ENCODE results near the gene CCL22.

CCL22 gene

GRCh38 chr16:57355898-57356414, 2.6 kb upstream of the CCL22 start:
- H3K36me3 ChIP-seq (replicated peaks) = no peaks in the 10 kb centered on the region
- in situ Hi-C loops (cut with MboI; ENCODE audit: low sequenced_read_pairs) = no loop called here
- no peak for DNase-seq (ENCODE audit: low spot score in 2 of 2)

DNA sequence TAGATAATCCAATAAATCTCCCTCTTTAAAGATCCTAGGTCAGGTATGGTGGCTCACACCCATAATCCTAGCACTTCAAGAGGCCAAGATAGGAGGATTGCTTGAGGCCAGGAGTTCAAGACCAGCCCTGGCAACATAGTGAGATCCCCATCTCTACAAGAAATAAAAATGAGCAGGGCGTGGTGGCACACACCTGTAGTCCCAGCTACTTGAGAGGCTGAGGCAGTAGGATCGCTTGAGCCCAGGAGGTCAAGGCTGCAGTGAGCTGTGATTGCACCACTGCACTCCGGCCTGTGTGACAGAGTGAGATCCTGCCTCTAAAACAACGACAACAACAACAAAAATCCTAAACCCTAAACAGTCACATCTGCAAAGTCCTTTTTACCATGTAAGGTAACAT, 2.0 kb upstream of the CCL22 start:
- Histone ChIP-seq H3K36me3 (replicated peaks) (no peaks in the 10 kb centered on the region), H3K4me1 (no peaks in the 10 kb centered on the region), H3K4me3 (no peak overlapping the region), H3K9me3 (no peaks in the 10 kb centered on the region), H3K27me3 (ENCODE audit: low read depth) (no peaks in the 10 kb centered on the region)
- in situ Hi-C loops (cut with MboI; ENCODE audit: low sequenced_read_pairs) = no loop called here
- DNase-seq (ENCODE audit: low spot score in 2 of 2) = no peak

More at GRCh38 chr16:57355898-57356414, 2.6 kb upstream of the CCL22 start:
- Histone ChIP-seq H3K9me3 (no peaks in the 10 kb centered on the region), H3K27me3 (ENCODE audit: low read depth) (no peaks in the 10 kb centered on the region), H3K4me1 (no peaks in the 10 kb centered on the region), H3K4me3 (no peak overlapping the region)

DNA sequence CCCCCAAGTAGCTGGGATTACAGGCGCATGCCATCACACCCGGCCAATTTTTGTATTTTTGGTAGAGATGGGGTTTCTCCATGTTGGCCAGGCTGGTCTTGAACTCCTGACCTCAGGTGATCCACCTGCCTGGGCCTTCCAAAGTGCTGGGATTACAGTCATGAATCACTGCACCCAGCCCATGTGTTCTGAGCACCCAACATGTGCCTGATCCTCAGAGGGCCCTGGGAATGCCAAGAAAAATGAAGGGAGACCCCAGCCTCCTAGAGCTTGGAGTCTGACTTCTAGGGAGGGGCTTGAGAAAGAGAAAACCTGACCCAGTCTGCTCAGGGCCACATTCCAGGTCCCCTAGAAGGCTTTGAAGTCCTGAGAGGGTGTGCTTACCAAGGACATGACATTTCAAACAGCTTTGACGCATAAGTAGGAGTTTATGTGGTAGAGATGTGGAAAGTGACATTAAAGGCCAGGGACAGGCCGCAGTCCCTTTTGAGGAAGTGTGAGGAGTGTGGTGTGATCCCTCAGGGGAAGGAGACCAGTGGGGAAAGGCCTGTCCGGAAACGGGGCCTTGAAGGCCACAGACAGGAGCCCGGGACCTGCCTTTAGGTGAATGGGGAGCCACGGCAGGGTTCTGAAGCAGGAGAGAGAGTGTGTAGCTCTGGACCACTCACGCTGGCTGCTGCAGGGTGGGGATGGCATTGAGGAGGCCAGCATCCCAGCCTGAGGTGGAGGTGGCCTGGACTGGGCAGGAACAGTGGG, 1.1 kb upstream of the CCL22 start:
- H3K36me3 ChIP-seq (replicated peaks) = no peaks in the 10 kb centered on the region
- H3K4me3 ChIP-seq = no peak overlapping the region
- no peaks in the 10 kb centered on the region for H3K9me3 ChIP-seq
- in situ Hi-C loops (cut with MboI; ENCODE audit: low sequenced_read_pairs) = no loop called here
- no peak for DNase-seq (ENCODE audit: low spot score in 2 of 2)
- no peaks in the 10 kb centered on the region for H3K4me1 ChIP-seq
- no peaks in the 10 kb centered on the region for H3K27me3 ChIP-seq (ENCODE audit: low read depth)

GRCh38 chr16:57358086-57358420, 530 bp upstream of the CCL22 start:
- Histone ChIP-seq H3K4me3 (no peak overlapping the region), H3K9me3 (no peaks in the 10 kb centered on the region), H3K27me3 (ENCODE audit: low read depth) (no peaks in the 10 kb centered on the region), H3K4me1 (no peaks in the 10 kb centered on the region), H3K36me3 (replicated peaks) (no peaks in the 10 kb centered on the region)
- in situ Hi-C loops (cut with MboI; ENCODE audit: low sequenced_read_pairs) = no loop called here
- DNase-seq (ENCODE audit: low spot score in 2 of 2) = no peak

GRCh38 chr16:57360321-57360935, 1.8 kb downstream of the CCL22 start:
- in situ Hi-C loops (cut with MboI; ENCODE audit: low sequenced_read_pairs) = no loop called here

DNA sequence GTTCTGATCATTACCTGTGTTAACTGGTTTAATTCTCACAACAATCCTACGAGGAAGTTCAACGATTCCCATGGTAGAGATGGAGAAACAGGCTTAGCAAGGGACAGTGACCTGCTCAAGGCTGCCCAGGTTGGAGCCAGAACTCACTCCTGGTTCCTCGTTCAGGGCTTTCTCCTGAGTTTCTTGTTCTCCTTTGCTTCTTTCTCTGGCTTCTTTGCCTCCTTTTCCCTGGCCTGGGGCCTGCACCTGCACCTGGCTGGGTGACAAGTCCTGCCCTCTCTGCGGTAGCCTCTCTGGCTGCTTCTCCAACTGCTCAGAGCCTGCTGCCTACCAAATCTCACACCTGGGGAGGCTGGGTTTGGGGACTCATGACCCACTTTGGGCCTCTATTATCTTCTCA, 2.8 kb downstream of the CCL22 start:
- no peaks in the 10 kb centered on the region for H3K9me3 ChIP-seq
- no peaks in the 10 kb centered on the region for H3K36me3 ChIP-seq (replicated peaks)
- H3K27me3 ChIP-seq (ENCODE audit: low read depth) = no peaks in the 10 kb centered on the region
- in situ Hi-C loops (cut with MboI; ENCODE audit: low sequenced_read_pairs) = no loop called here
- no peak overlapping the region for H3K4me3 ChIP-seq
- no peak for DNase-seq (ENCODE audit: low spot score in 2 of 2)
- H3K4me1 ChIP-seq = no peaks in the 10 kb centered on the region

More at GRCh38 chr16:57360321-57360935, 1.8 kb downstream of the CCL22 start:
- Histone ChIP-seq H3K36me3 (replicated peaks) (no peaks in the 10 kb centered on the region), H3K4me3 (no peak overlapping the region), H3K9me3 (no peaks in the 10 kb centered on the region), H3K4me1 (no peaks in the 10 kb centered on the region), H3K27me3 (ENCODE audit: low read depth) (no peaks in the 10 kb centered on the region)
- DNase-seq (ENCODE audit: low spot score in 2 of 2) = no peak

DNA sequence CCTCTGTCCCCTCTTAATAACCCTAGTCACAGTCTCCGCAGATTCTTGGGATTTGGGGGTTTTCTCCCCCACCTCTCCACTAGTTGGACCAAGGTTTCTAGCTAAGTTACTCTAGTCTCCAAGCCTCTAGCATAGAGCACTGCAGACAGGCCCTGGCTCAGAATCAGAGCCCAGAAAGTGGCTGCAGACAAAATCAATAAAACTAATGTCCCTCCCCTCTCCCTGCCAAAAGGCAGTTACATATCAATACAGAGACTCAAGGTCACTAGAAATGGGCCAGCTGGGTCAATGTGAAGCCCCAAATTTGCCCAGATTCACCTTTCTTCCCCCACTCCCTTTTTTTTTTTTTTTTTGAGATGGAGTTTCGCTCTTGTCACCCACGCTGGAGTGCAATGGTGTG, 5.6 kb downstream of the CCL22 start:
- no peaks in the 10 kb centered on the region for H3K36me3 ChIP-seq (replicated peaks)
- no peaks in the 10 kb centered on the region for H3K27me3 ChIP-seq (ENCODE audit: low read depth)
- no peak for DNase-seq (ENCODE audit: low spot score in 2 of 2)
- in situ Hi-C loops (cut with MboI; ENCODE audit: low sequenced_read_pairs) = no loop called here
- no peaks in the 10 kb centered on the region for H3K9me3 ChIP-seq
- H3K4me1 ChIP-seq = no peaks in the 10 kb centered on the region
- no peak overlapping the region for H3K4me3 ChIP-seq

GRCh38 chr16:57366544-57367040, 8.0 kb downstream of the CCL22 start:
- Histone ChIP-seq H3K4me1 (no peaks in the 10 kb centered on the region), H3K36me3 (replicated peaks) (no peaks in the 10 kb centered on the region), H3K27me3 (ENCODE audit: low read depth) (no peaks in the 10 kb centered on the region), H3K9me3 (no peaks in the 10 kb centered on the region), H3K4me3 (no peak overlapping the region)
- DNase-seq (ENCODE audit: low spot score in 2 of 2) = no peak
- in situ Hi-C loops (cut with MboI; ENCODE audit: low sequenced_read_pairs) = no loop called here

DNA sequence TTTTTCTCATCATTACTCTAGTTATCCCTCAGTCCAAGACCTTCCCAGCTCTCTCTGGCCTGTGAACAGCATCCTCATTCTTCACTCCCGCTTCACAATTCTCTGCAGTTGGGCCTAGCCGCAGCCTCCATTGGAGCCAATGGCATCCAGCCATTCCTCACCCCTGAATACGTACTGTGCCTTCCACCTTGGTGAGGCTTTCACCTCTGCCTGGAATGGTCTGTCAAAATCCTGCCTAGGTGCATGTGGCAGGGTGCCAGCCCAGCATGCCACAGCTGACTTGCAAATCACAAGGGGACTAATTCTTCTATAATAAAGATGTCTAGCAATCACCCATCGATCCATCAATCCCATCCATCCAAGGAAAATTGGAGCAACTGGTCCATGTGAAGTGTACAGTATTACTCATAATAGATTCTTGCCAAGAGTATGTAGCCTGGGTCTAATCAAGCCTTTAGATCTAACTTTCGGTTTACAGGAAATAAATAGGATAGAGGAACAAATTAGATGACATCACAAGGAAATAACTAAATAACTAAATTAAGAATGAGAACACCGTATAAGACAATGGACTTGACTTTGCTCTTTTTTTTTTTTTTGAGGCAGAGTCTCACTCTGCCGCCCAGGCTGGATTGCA, 8.7 kb downstream of the CCL22 start:
- no peak for DNase-seq (ENCODE audit: low spot score in 2 of 2)
- Histone ChIP-seq H3K27me3 (ENCODE audit: low read depth) (no peaks in the 10 kb centered on the region), H3K4me3 (no peak overlapping the region), H3K36me3 (replicated peaks) (no peaks in the 10 kb centered on the region), H3K9me3 (no peaks in the 10 kb centered on the region), H3K4me1 (no peaks in the 10 kb centered on the region; the same call in 1 of the 2 replicates)
- in situ Hi-C loops (cut with MboI; ENCODE audit: low sequenced_read_pairs) = no loop called here

GRCh38 chr16:57371494-57372371, 13.2 kb downstream of the CCL22 start:
- Histone ChIP-seq H3K9me3 (no peaks in the 10 kb centered on the region), H3K4me3 (no peak overlapping the region), H3K36me3 (replicated peaks) (no peaks in the 10 kb centered on the region), H3K4me1 (peaks cover 4% of the 10 kb centered on the region; the same call in 1 of the 2 replicates), H3K27me3 (ENCODE audit: low read depth) (no peaks in the 10 kb centered on the region)
- in situ Hi-C loops (cut with MboI; ENCODE audit: low sequenced_read_pairs) = no loop called here
- DNase-seq (ENCODE audit: low spot score in 2 of 2) = no peak

GRCh38 chr16:57372372-57373116, 14.0 kb downstream of the CCL22 start, which contains the start of gene CX3CL1:
Gene CX3CL1, plus strand, starts transcription at chr16:57372490. Its CDS starts 79 bp downstream, at chr16:57372569.
- Histone ChIP-seq H3K27me3 (ENCODE audit: low read depth) (no peaks in the 10 kb centered on the region), H3K9me3 (no peaks in the 10 kb centered on the region), H3K36me3 (replicated peaks) (no peaks in the 10 kb centered on the region), H3K4me3 (peak within 1 kb of the TSS; percentile 6; the same call in 1 of the 2 replicates), H3K4me1 (peaks cover 4% of the 10 kb centered on the region; the same call in 1 of the 2 replicates)
- peak; percentile 15 to 64 for DNase-seq (ENCODE audit: low spot score in 2 of 2)
- in situ Hi-C loops (cut with MboI; ENCODE audit: low sequenced_read_pairs) = no loop called here

DNA sequence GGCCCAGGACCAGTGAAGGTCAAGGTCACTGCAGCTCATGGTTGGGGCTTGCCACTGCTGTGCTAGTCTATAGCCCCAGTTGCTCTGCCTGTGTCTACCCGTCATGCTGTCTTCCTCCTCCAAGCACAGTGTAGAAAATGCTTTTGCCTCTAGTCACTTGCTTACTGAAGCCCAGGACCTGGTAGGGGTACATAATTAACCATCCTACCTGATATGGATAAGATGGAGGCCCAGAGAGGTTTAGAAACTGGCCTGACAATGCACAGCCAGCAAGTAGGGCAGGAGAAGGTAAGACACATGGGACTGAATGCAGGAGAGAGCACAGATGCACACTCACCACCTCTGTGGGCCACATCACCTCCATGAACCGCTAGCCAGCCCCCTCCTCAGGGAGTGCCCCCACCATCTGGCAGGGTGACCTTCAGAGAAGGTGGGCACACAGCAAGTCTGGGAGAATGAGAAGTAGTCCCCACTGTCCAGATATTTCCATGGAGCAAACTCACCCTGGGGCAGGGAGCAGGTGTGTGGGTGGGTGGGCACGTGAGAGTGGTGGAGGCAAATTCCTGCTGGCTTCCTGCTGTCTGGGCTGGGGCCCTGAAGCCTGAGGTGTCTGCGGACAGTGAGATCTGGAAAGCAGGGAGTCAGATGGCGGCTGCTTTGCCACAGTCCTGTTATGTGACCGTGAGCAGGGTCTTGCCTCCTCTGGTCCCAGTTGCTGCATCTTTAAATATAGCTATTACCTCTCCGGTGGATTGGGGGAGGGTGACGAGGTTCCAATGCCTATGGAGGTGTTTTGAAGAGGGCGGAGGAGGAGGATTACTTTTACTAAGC, 14.7 kb downstream of the CCL22 start:
- in situ Hi-C loops (cut with MboI; ENCODE audit: low sequenced_read_pairs) = no loop called here
- no peak overlapping the region for H3K4me3 ChIP-seq
- DNase-seq (ENCODE audit: low spot score in 2 of 2) = no peak

More for the DNA sequence above, 14.7 kb downstream of the CCL22 start:
- Histone ChIP-seq H3K9me3 (no peaks in the 10 kb centered on the region), H3K4me1 (peaks cover 4% of the 10 kb centered on the region; the same call in 1 of the 2 replicates), H3K36me3 (replicated peaks) (no peaks in the 10 kb centered on the region), H3K27me3 (ENCODE audit: low read depth) (no peaks in the 10 kb centered on the region)

All from HAP-1 (cell line).